NCI-H1694 treated with DMSO at 0.1 percent for 48 hours (cell line): Measurements from ENCODE around the gene IGFL4.

Experiments
- DNase-seq: peaks from one replicate; lab custom pipeline; 2025; lab: John Stamatoyannopoulos, UW

The IGFL4 gene

GRCh38 chr19:46040952-46041500 is at the start of gene IGFL4:
Gene IGFL4 (minus strand): TSS chr19:46041002. CDS start chr19:46040962, 40 bp downstream.
- DNase-seq: no peak

- DNase-seq: no peak
Measured at GRCh38 chr19:46090444-46090843, 49.6 kb upstream of the IGFL4 start.

- no peak for DNase-seq
Measured at GRCh38 chr19:46089432-46089831, 48.6 kb upstream of the IGFL4 start.

- no peak for DNase-seq
Measured at GRCh38 chr19:46088101-46088500, 47.3 kb upstream of the IGFL4 start.

GRCh38 chr19:46085888-46086287 is 45.1 kb upstream of the IGFL4 start:
- DNase-seq: no peak

- DNase-seq: no peak
Measured at GRCh38 chr19:46082728-46083050, 41.9 kb upstream of the IGFL4 start.

- peak; percentile 43 for DNase-seq
Measured at GRCh38 chr19:46081928-46082727, 41.3 kb upstream of the IGFL4 start.

- DNase-seq: no peak
Measured at GRCh38 chr19:46080561-46080960, 39.8 kb upstream of the IGFL4 start.

- DNase-seq: no peak
Measured at GRCh38 chr19:46079576-46079975, 38.8 kb upstream of the IGFL4 start.

GRCh38 chr19:46078573-46079332 is 38.0 kb upstream of the IGFL4 start:
- DNase-seq: peak; percentile 10

- no peak for DNase-seq
Measured at GRCh38 chr19:46077815-46078167, 37.0 kb upstream of the IGFL4 start.

- peak; percentile 87 for DNase-seq
Measured at GRCh38 chr19:46076951-46077814, 36.4 kb upstream of the IGFL4 start.

GRCh38 chr19:46076031-46076880 is 35.5 kb upstream of the IGFL4 start:
- no peak for DNase-seq

- no peak for DNase-seq
Measured at GRCh38 chr19:46073268-46073922, 32.6 kb upstream of the IGFL4 start.

GRCh38 chr19:46069806-46070341 is 29.1 kb upstream of the IGFL4 start:
- DNase-seq: no peak

GRCh38 chr19:46068345-46069258 is 27.8 kb upstream of the IGFL4 start:
- no peak for DNase-seq

- no peak for DNase-seq
Measured at GRCh38 chr19:46067691-46068090, 26.9 kb upstream of the IGFL4 start.

- DNase-seq: no peak
Measured at GRCh38 chr19:46066471-46066870, 25.7 kb upstream of the IGFL4 start.

- no peak for DNase-seq
Measured at GRCh38 chr19:46065486-46066071, 24.8 kb upstream of the IGFL4 start.
